HEK293T (cell line): ENCODE measurements around the gene BRCA1.

ENCODE experiments used
- CTCF ChIA-PET: fragments of 350-600 bp; formaldehyde crosslinking; extraction: SDS; loops from one replicate; lab custom pipeline; 2021; ENCODE audit warnings: antibody characterized with exemption, inconsistent platforms; lab: Yijun Ruan, JAX
- POLR2A ChIA-PET: fragments of 350-600 bp; formaldehyde crosslinking; extraction: SDS; loops from one replicate; lab custom pipeline; 2020; ENCODE audit warnings: antibody characterized with exemption, inconsistent platforms; lab: Yijun Ruan, JAX
- DNase-seq: peaks from one replicate; pipeline ENCODE4 v3.0.0; 2012; ENCODE audit warnings: mixed read lengths; ENCODE audit errors: extremely low spot score
- ARNT ChIP-seq: fragments of 450-650 bp; IDR thresholded peaks from 2 replicates; pipeline ENCODE4 v1.6.1; 2017; ENCODE audit warnings: mild to moderate bottlenecking
- BHLHE40 ChIP-seq: fragments of 450-650 bp; IDR thresholded peaks from 2 replicates; pipeline ENCODE4 v1.6.1; 2016; ENCODE audit warnings: mild to moderate bottlenecking, moderate library complexity, borderline replicate concordance
- CTBP1 ChIP-seq: fragments of 450-650 bp; IDR thresholded peaks from 2 replicates; pipeline ENCODE4 v1.6.1; 2016; ENCODE audit warnings: borderline replicate concordance
- ELF4 ChIP-seq: fragments of 450-650 bp; IDR thresholded peaks from 2 replicates; pipeline ENCODE4 v1.6.1; 2017; ENCODE audit warnings: antibody characterized with exemption
- FOXA1 ChIP-seq: fragments of 450-650 bp; IDR thresholded peaks from 2 replicates; pipeline ENCODE4 v1.6.1; 2016; ENCODE audit warnings: mild to moderate bottlenecking
- FOXK2 ChIP-seq: fragments of 450-650 bp; IDR thresholded peaks from 2 replicates; pipeline ENCODE4 v1.6.1; 2016; ENCODE audit warnings: mild to moderate bottlenecking
- FOXM1 ChIP-seq: fragments of 450-650 bp; IDR thresholded peaks from 2 replicates; pipeline ENCODE4 v1.6.1; 2017; ENCODE audit warnings: mild to moderate bottlenecking, borderline replicate concordance
- HDGF ChIP-seq: fragments of 450-650 bp; IDR thresholded peaks from 2 replicates; pipeline ENCODE4 v1.6.1; 2017; ENCODE audit warnings: antibody characterized with exemption, borderline replicate concordance
- L3MBTL2 ChIP-seq: fragments of 450-650 bp; conservative IDR thresholded peaks from 2 replicates; pipeline ENCODE4 v1.6.1; 2016; ENCODE audit warnings: mild to moderate bottlenecking
- LEF1 ChIP-seq: fragments of 450-650 bp; IDR thresholded peaks from 2 replicates; pipeline ENCODE4 v1.6.1; 2017; ENCODE audit warnings: mild to moderate bottlenecking, borderline replicate concordance
- NFRKB ChIP-seq: fragments of 450-650 bp; IDR thresholded peaks from 2 replicates; pipeline ENCODE4 v1.6.1; 2016; ENCODE audit warnings: mild to moderate bottlenecking, moderate library complexity
- SP1 ChIP-seq: fragments of 450-650 bp; IDR thresholded peaks from 2 replicates; pipeline ENCODE4 v1.6.1; 2017
- SUZ12 ChIP-seq: fragments of 450-650 bp; IDR thresholded peaks from 2 replicates; pipeline ENCODE4 v1.6.1; 2016; ENCODE audit warnings: mild to moderate bottlenecking
- TARDBP ChIP-seq: fragments of 450-650 bp; IDR thresholded peaks from 2 replicates; pipeline ENCODE4 v1.6.1; 2016
- ZNF384 ChIP-seq: fragments of 450-650 bp; IDR thresholded peaks from 2 replicates; pipeline ENCODE4 v1.6.1; 2016
- TF ChIP-seq, protein P1 (sequence below): fragments of 450-650 bp; IDR thresholded peaks from 2 replicates; pipeline ENCODE4 v1.6.1; 2016

Gene BRCA1

GRCh38 chr17:43033948-43034881 is 90.9 kb downstream of the BRCA1 start:
- ChIA-PET POLR2A (interaction anchor here (2.7 kb wide), 1 partner anchor 10 kb away, joined by 10 read pairs; the partner anchor contains the start of gene RND2), CTCF (interaction anchor here (0.6 kb wide), 1 partner anchor 98 kb away, joined by 3 read pairs; no protein-coding TSS in a partner anchor)
- TF ChIP-seq FOXA1 = no peak
- TF ChIP-seq TARDBP = no peak
- no peak for TF ChIP-seq SP1
- no peak for DNase-seq

DNA sequence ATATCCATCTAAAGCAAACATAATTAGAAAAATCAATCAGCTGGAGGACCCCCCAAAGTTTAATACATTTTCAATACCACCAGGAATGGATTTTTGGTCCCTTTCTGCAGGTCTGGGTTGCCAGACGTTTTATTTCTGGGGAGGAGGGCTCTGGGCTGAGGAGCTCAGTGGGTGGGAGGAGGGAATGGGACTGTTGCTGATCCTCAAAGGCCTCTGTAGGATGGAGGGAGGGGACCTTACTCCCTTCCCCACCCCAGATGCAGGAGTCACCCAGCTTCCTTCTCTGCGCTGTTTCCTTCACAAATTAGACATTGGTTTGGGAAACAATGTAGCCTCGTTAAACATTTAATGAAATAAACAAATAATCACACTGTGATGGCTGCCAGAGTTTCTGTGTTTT is 93.5 kb downstream of the BRCA1 start:
- DNase-seq = no peak
- ChIA-PET POLR2A (no interaction called here), CTCF (no interaction called here)
- TF ChIP-seq, protein P1, sequence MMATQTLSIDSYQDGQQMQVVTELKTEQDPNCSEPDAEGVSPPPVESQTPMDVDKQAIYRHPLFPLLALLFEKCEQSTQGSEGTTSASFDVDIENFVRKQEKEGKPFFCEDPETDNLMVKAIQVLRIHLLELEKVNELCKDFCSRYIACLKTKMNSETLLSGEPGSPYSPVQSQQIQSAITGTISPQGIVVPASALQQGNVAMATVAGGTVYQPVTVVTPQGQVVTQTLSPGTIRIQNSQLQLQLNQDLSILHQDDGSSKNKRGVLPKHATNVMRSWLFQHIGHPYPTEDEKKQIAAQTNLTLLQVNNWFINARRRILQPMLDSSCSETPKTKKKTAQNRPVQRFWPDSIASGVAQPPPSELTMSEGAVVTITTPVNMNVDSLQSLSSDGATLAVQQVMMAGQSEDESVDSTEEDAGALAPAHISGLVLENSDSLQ = no peak
- TF ChIP-seq BHLHE40 (no peak), SP1 (no peak), HDGF (no peak), ZNF384 (no peak), TARDBP (no peak), LEF1 (no peak), FOXA1 (no peak), NFRKB (no peak), FOXM1 (no peak), CTBP1 (no peak), ARNT (no peak), L3MBTL2 (no peak), ELF4 (no peak), SUZ12 (no peak), FOXK2 (no peak)

- CTCF ChIA-PET = interaction anchor here (1.1 kb wide), 1 partner anchor 12 kb away, joined by 3 read pairs; no protein-coding TSS in a partner anchor
- TF ChIP-seq NFRKB = no peak
- no peak for TF ChIP-seq FOXA1
- TF ChIP-seq FOXM1 = no peak
- no peak for TF ChIP-seq ARNT
- TF ChIP-seq, protein P1 = no peak
- no peak for TF ChIP-seq FOXK2
- TF ChIP-seq HDGF = no peak
- no peak for TF ChIP-seq ZNF384
- no peak for TF ChIP-seq SP1
- TF ChIP-seq ELF4 = no peak
- TF ChIP-seq BHLHE40 = no peak
- TF ChIP-seq TARDBP = no peak
- no peak for TF ChIP-seq CTBP1
- DNase-seq = no peak
- POLR2A ChIA-PET = interaction anchor here (1.0 kb wide), 1 partner anchor 285 kb away, joined by 3 read pairs; no protein-coding TSS in a partner anchor
Measured at GRCh38 chr17:43030137-43030767, 94.9 kb downstream of the BRCA1 start.

DNA sequence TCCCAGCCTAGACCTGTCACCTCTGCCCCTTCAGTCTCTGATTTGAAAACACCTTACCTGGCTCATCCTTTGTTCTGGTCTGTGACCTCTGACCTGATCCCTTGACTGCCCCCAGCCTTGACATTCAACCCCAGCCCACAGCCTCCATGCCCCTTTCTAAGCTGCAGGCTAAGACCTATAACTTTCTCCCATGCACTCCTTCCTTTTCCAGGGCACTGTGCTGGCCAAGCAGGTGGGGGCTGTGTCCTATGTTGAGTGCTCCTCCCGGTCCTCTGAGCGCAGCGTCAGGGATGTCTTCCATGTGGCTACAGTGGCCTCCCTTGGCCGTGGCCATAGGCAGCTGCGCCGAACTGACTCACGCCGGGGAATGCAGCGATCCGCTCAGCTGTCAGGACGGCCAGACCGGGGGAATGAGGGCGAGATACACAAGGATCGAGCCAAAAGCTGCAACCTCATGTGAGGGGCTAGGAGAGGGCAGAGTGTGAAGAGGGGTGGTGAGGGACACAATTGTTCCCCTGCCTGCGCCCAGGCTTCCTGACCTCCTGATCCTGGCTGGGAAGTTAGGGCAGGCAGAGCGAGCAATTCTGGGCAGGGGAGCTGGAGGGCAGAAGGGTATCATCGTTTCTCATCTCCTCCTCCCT is 96.8 kb downstream of the BRCA1 start:
- no peak for DNase-seq
- CTCF ChIA-PET = no interaction called here
- TF ChIP-seq SUZ12 (no peak), CTBP1 (no peak), BHLHE40 (no peak), ZNF384 (no peak), NFRKB (no peak), FOXA1 (no peak), TARDBP (no peak), ELF4 (no peak), ARNT (no peak), FOXK2 (no peak), LEF1 (no peak)
- TF ChIP-seq, protein P1 = no peak
- POLR2A ChIA-PET = no interaction called here
